Vagina (tissue), 2 donors: Measurements from ENCODE around the gene KDM5B. TPM values are rescaled to one million over a fixed set of nuclear protein-coding genes. Genes with fewer than 3 reads are reported as not detected.

Source experiments
- DNase-seq, 2 donors: peaks; one replicate each; pipeline ENCODE4 v3.0.0-alpha.2; 2017; ENCODE audit errors: extremely low spot score in 2 of 2
- H3K27ac ChIP-seq: fragments of 200-600 bp; sonication (generic); one replicate; pipeline ENCODE4 v1.5.1; 2019
- H3K27me3 ChIP-seq: fragments of 200-600 bp; sonication (generic); one replicate; pipeline ENCODE4 v1.5.1; 2019
- H3K36me3 ChIP-seq, 2 donors: fragments of 200-600 bp; sonication (generic); one replicate each; pipeline ENCODE4 v1.5.1; 2017 to 2019
- H3K4me1 ChIP-seq: fragments of 200-600 bp; sonication (generic); one replicate; pipeline ENCODE4 v1.5.1; 2019
- H3K4me3 ChIP-seq, 2 donors: fragments of 200-600 bp; sonication (generic); 1 replicate in 1 of 2; 2 replicates in 1 of 2; pipeline ENCODE4 v1.5.1; 2016 to 2019
- H3K9me3 ChIP-seq: fragments of 200-600 bp; sonication (generic); one replicate; pipeline ENCODE4 v1.5.1; 2019
- POLR2A ChIP-seq, 2 donors: fragments of 450-650 bp; IDR thresholded peaks; one replicate each; pipeline ENCODE4 v1.6.1; 2017; ENCODE audit warnings: antibody characterized with exemption in 2 of 2, mild to moderate bottlenecking in 2 of 2, moderate library complexity in 2 of 2
- POLR2AphosphoS5 ChIP-seq, 2 donors: sonication (generic); formaldehyde crosslinking; IDR thresholded peaks; one replicate each; pipeline ENCODE4 v1.9.0; 2017; ENCODE audit warnings: antibody characterized with exemption in 2 of 2, mild to moderate bottlenecking in 2 of 2, low read depth in 1 of 2; ENCODE audit not compliant: insufficient read depth in 1 of 2
- intact Hi-C: fragments of 100-400 bp; cut with DNase I; formaldehyde crosslinking; loops from one replicate; pipeline ENCODE4 v1.15.1; 2023
- total RNA-seq: library from RNA; depleted of rRNA; stranded (reverse); fragments of >200 nt; gene quantifications from one replicate; pipeline ENCODE4 v1.2.3, GENCODE V29; 2016
- TF ChIP-seq, protein P1 (sequence below), 3 experiments: fragments of 450-650 bp in 2 of 3; fragments of 200-600 bp in 1 of 3; sonication (generic) in 1 of 3; IDR thresholded peaks; one replicate each; pipeline ENCODE4 v1.5.1; 2017 to 2019; ENCODE audit warnings: antibody characterized with exemption in 3 of 3, mild to moderate bottlenecking in 2 of 3, moderate library complexity in 2 of 3

KDM5B gene
- total RNA-seq, 1 donor from 2014 or later = 99.4 TPM

DNA sequence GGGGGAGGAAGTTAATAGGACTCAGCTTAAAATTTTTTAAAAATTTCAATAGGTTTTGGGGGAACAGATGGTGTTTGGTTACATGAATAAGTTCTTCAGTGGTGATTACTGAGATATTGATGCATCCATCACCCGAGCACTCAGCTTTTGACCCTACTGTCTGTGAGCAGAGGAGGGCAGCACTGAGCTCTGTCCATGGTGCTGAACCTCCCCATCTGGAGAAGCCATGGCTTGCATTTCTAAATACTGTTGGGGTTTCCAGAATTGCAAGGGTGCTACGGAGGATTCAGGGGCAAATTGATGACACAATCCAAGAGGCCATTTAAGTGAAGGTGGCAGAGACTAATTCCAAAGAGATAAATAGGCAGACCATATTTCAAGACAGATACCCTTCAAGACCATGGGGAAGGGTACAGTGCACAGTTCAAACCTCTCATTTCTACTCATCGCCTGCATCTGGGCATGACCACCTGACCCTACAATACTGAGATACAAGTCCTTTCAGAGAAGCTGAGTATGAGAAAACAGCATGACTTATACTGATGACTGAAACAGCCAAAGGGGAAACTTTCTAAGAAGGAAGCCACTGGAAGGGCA lies 115.2 kb downstream of the KDM5B start:
- H3K4me1 ChIP-seq = no peaks in the 10 kb centered on the region
- H3K9me3 ChIP-seq = no peaks in the 10 kb centered on the region
- DNase-seq = no peak
- intact Hi-C loops = no loop called here
- no peaks in the 10 kb centered on the region for H3K36me3 ChIP-seq
- no peak overlapping the region for H3K27ac ChIP-seq
- no peaks in the 10 kb centered on the region for H3K27me3 ChIP-seq
- no peak overlapping the region for H3K4me3 ChIP-seq
- TF ChIP-seq POLR2AphosphoS5 (IDR thresholded peaks at IDR 0.05; ENCODE audit: insufficient read depth in 1 of 2, low read depth in 1 of 2) (no peak), POLR2A (IDR thresholded peaks at IDR 0.05) (no peak)
- TF ChIP-seq, protein P1, sequence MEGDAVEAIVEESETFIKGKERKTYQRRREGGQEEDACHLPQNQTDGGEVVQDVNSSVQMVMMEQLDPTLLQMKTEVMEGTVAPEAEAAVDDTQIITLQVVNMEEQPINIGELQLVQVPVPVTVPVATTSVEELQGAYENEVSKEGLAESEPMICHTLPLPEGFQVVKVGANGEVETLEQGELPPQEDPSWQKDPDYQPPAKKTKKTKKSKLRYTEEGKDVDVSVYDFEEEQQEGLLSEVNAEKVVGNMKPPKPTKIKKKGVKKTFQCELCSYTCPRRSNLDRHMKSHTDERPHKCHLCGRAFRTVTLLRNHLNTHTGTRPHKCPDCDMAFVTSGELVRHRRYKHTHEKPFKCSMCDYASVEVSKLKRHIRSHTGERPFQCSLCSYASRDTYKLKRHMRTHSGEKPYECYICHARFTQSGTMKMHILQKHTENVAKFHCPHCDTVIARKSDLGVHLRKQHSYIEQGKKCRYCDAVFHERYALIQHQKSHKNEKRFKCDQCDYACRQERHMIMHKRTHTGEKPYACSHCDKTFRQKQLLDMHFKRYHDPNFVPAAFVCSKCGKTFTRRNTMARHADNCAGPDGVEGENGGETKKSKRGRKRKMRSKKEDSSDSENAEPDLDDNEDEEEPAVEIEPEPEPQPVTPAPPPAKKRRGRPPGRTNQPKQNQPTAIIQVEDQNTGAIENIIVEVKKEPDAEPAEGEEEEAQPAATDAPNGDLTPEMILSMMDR (IDR thresholded peaks at IDR 0.05) = peak in 1 of 3 experiments; percentile 16

DNA sequence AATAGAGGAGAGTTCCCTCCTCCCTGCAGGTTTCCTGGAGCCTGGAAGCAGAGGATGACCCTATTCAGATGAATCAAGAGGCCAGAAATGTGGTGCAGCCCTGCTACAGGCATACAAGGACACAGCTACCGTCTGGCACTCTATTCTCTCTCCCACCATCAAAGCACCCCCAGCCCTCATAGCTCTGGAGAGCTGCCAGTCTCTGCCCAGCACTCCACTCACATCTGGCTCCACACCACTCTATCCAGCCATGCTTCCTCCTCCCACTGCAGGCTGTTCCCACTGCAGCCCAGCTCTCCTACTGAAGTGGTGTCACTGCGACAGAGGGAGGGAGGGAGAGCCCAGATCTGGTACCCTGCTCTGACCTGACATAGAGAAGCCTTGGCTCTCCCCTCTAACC lies 116.4 kb downstream of the KDM5B start:
- Histone ChIP-seq H3K27ac (no peak overlapping the region), H3K27me3 (no peaks in the 10 kb centered on the region), H3K9me3 (no peaks in the 10 kb centered on the region), H3K4me3 (no peak overlapping the region), H3K4me1 (no peaks in the 10 kb centered on the region), H3K36me3 (no peaks in the 10 kb centered on the region)
- TF ChIP-seq POLR2A (IDR thresholded peaks at IDR 0.05) (no peak), POLR2AphosphoS5 (IDR thresholded peaks at IDR 0.05; ENCODE audit: insufficient read depth in 1 of 2, low read depth in 1 of 2) (no peak)
- TF ChIP-seq, protein P1 (IDR thresholded peaks at IDR 0.05) = no peak
- intact Hi-C loops = no loop called here
- DNase-seq = no peak

DNA sequence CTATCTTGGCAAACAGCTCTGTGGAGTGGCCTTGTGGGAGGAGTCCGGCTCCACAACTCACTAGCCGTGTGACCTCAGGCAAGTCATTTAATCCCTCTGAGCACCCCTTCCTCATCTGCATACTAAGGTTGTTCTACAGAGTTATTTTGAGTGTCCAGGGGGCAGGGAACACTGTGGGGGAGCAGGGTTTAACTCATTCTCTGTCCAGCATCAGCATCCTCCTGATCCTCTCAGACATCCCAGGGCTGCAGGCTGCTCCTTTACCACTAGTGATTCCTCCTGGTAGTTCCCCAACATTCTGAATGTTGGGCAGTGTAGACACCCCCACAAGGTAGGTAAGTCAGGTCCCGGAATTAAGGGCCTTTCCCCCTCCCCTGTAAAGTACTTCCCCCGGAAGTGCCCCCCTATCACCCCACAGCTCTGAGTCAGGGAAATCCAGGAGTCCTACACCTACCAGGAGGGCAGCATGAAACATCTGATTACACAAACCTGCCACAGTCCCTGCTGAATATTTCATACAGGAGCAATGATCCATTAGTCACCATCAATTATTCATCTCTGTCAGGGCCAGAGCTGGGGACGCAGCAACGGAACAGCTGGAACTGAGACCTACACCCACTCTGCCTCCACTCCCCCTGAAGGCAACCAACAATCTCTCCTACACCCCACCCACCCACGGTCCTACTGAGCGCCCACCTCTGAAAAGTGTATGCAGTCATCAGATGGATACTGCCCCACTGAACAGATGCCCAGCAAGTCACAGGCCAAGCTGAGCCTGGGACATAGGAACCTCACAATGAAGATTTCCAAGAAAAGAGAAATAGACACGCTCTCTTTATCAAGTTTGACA lies 118.5 kb downstream of the KDM5B start:
- intact Hi-C loops = no loop called here
- no peak for DNase-seq
- H3K36me3 ChIP-seq = no peaks in the 10 kb centered on the region
- no peaks in the 10 kb centered on the region for H3K9me3 ChIP-seq
- H3K27me3 ChIP-seq = no peaks in the 10 kb centered on the region
- no peaks in the 10 kb centered on the region for H3K4me1 ChIP-seq
- H3K27ac ChIP-seq = no peak overlapping the region
- H3K4me3 ChIP-seq = no peak overlapping the region
- TF ChIP-seq, protein P1 (IDR thresholded peaks at IDR 0.05) = no peak
- TF ChIP-seq POLR2A (IDR thresholded peaks at IDR 0.05) (no peak), POLR2AphosphoS5 (IDR thresholded peaks at IDR 0.05; ENCODE audit: insufficient read depth in 1 of 2, low read depth in 1 of 2) (no peak)

DNA sequence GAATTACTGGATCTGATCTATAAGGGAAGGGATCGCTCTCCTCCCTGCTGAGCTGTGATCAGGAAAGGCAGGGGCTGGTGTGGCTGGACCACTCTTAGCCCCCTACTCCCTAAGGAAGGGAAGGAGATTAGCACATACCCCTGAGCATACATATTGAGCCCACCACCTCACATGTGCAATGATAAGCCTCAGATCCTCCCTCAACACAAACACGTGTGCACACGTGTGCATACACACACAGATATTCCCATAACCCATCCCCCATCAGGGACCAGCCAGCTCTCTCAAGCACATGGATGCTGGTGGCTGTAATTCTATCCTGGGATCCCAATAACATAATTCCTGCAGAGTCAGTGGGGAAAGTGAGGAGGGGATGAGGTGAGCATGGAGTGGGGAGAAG lies 119.1 kb downstream of the KDM5B start:
- DNase-seq = no peak
- Histone ChIP-seq H3K27me3 (no peaks in the 10 kb centered on the region), H3K9me3 (no peaks in the 10 kb centered on the region), H3K4me1 (no peaks in the 10 kb centered on the region), H3K36me3 (no peaks in the 10 kb centered on the region), H3K27ac (no peak overlapping the region), H3K4me3 (no peak overlapping the region)
- intact Hi-C loops = no loop called here
- TF ChIP-seq POLR2AphosphoS5 (IDR thresholded peaks at IDR 0.05; ENCODE audit: insufficient read depth in 1 of 2, low read depth in 1 of 2) = no peak
- no peak for TF ChIP-seq POLR2A (IDR thresholded peaks at IDR 0.05)
- TF ChIP-seq, protein P1 (IDR thresholded peaks at IDR 0.05) = no peak

DNA sequence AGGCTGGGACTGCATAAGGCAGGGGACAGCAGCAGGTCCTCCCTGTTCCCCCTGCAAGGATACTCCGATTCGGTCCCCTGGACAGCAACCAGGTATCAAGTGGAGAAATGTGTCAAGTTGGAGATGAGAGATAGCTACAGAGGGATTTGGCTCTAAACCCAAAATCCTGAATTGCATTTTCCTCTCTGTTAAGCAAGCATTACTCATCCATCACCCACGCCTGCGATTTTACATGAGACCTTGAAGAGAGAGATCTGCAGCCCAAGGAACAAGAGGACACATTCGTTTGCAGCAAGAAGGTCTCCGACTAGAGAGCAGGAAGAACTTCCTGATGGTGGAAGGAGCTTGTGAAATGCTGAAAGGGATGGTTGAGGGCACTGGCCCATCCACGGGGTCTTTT lies 119.8 kb downstream of the KDM5B start:
- no peak overlapping the region for H3K27ac ChIP-seq
- H3K9me3 ChIP-seq = no peaks in the 10 kb centered on the region

More for the DNA sequence above, 119.8 kb downstream of the KDM5B start:
- H3K4me1 ChIP-seq = no peaks in the 10 kb centered on the region
- TF ChIP-seq POLR2AphosphoS5 (IDR thresholded peaks at IDR 0.05; ENCODE audit: insufficient read depth in 1 of 2, low read depth in 1 of 2) (no peak), POLR2A (IDR thresholded peaks at IDR 0.05) (no peak)
- TF ChIP-seq, protein P1 (IDR thresholded peaks at IDR 0.05) = no peak
- intact Hi-C loops = no loop called here
- no peaks in the 10 kb centered on the region for H3K27me3 ChIP-seq
- H3K4me3 ChIP-seq = no peak overlapping the region
- no peaks in the 10 kb centered on the region for H3K36me3 ChIP-seq
- no peak for DNase-seq
